Amniotic stem cell (primary cell): Measurements from ENCODE around the gene TRIM17.

Experiments used
- DNase-seq: peaks from one replicate; lab custom pipeline; 2025; lab: John Stamatoyannopoulos, UW

The TRIM17 gene

GRCh38 chr1:228417061-228417460 lies 400 bp upstream of the TRIM17 start:
- DNase-seq = no peak

- DNase-seq = no peak
Measured at GRCh38 chr1:228415853-228416216, 826 bp downstream of the TRIM17 start.

GRCh38 chr1:228415221-228415620 lies 1.4 kb downstream of the TRIM17 start:
- DNase-seq = no peak

GRCh38 chr1:228414511-228415211 lies 2.0 kb downstream of the TRIM17 start:
- DNase-seq = no peak

- no peak for DNase-seq
Measured at GRCh38 chr1:228413241-228414010, 3.2 kb downstream of the TRIM17 start.

GRCh38 chr1:228411548-228412430 lies 4.9 kb downstream of the TRIM17 start:
- no peak for DNase-seq

GRCh38 chr1:228411121-228411520 lies 5.5 kb downstream of the TRIM17 start:
- DNase-seq = no peak

- no peak for DNase-seq
Measured at GRCh38 chr1:228410671-228411070, 6.0 kb downstream of the TRIM17 start.

- DNase-seq = no peak
Measured at GRCh38 chr1:228410015-228410414, 6.6 kb downstream of the TRIM17 start.

GRCh38 chr1:228408869-228409805 lies 7.5 kb downstream of the TRIM17 start:
- DNase-seq = no peak

GRCh38 chr1:228408041-228408868 lies 8.4 kb downstream of the TRIM17 start:
- no peak for DNase-seq

GRCh38 chr1:228407106-228408040 lies 9.3 kb downstream of the TRIM17 start:
- DNase-seq = no peak

GRCh38 chr1:228405979-228406228 lies 10.8 kb downstream of the TRIM17 start:
- no peak for DNase-seq

GRCh38 chr1:228405200-228405978 lies 11.3 kb downstream of the TRIM17 start:
- DNase-seq = no peak

- no peak for DNase-seq
Measured at GRCh38 chr1:228404107-228404720, 12.4 kb downstream of the TRIM17 start.

GRCh38 chr1:228403231-228403631 lies 13.4 kb downstream of the TRIM17 start:
- no peak for DNase-seq

- no peak for DNase-seq
Measured at GRCh38 chr1:228402641-228403025, 14.0 kb downstream of the TRIM17 start.
